ENCODE data around the gene CABP2.
"Not testable (repeated sequence)": the region's sequence is repeated elsewhere in the genome, so short reads cannot be mapped to it uniquely, and the experiment has no call there.

CABP2 gene

GRCh38 chr11:67476692-67477091, 46.6 kb downstream of the CABP2 start:
- in situ Hi-C loops (cut with MboI; ENCODE audit: low sequenced_read_pairs); H3K4me1 ChIP-seq; DNase-seq (ENCODE audit: low spot score in 2 of 2); H3K4me3 ChIP-seq; H3K36me3 ChIP-seq (replicated peaks); H3K27me3 ChIP-seq (ENCODE audit: low read depth); H3K9me3 ChIP-seq: not testable (repeated sequence)

- Histone ChIP-seq H3K4me1 (peaks cover 5% of the 10 kb centered on the region), H3K27me3 (ENCODE audit: low read depth) (no peaks in the 10 kb centered on the region), H3K9me3 (no peaks in the 10 kb centered on the region; the same call in 1 of the 2 replicates), H3K4me3 (no peak overlapping the region), H3K36me3 (replicated peaks) (no peaks in the 10 kb centered on the region)
- DNase-seq (ENCODE audit: low spot score in 2 of 2) = no peak
- in situ Hi-C loops (cut with MboI; ENCODE audit: low sequenced_read_pairs) = no loop called here
Observed at GRCh38 chr11:67472882-67473281, 50.4 kb downstream of the CABP2 start.

DNA sequence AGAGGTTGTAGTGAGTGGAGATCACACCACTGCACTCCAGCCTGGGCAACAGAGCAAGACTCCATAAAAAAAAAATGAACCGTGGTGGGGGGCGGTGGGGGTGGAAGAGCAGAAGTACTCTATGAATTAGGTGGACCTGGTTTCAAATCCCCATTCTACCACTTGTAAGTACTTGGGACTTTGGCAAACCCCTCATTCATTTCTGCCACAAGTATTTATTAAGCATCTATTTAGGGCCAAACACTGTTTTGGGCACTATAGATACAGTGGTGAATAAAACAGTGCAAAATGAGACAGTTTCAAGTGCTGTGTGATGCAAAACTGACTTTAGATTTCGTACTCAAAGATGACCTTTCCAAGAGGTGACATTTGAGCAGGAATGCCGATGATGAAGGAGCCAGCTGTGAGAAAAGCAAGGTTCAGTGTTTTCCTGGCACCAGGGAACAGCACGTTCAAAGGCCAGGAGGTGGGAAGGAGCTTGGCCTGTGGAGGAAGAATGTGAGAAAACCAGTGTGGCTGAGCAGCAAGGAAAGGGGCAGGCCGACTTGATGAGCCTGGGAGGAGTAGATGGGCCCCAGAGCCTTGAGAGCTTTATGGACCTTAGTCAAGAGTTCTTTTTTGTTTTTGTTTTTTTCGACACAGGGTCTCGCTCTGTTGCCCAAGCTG, 52.8 kb downstream of the CABP2 start:
- Histone ChIP-seq H3K4me3 (no peak overlapping the region), H3K27me3 (ENCODE audit: low read depth) (no peaks in the 10 kb centered on the region), H3K9me3 (no peaks in the 10 kb centered on the region), H3K4me1 (peaks cover 5% of the 10 kb centered on the region), H3K36me3 (replicated peaks) (no peaks in the 10 kb centered on the region)
- in situ Hi-C loops (cut with MboI; ENCODE audit: low sequenced_read_pairs) = no loop called here
- DNase-seq (ENCODE audit: low spot score in 2 of 2) = no peak

- in situ Hi-C loops (cut with MboI; ENCODE audit: low sequenced_read_pairs) = no loop called here
- peak overlapping the region; percentile 80 for H3K4me3 ChIP-seq
- peaks cover 5% of the 10 kb centered on the region for H3K4me1 ChIP-seq
Observed at GRCh38 chr11:67469508-67469811, 53.8 kb downstream of the CABP2 start.

More at GRCh38 chr11:67469508-67469811, 53.8 kb downstream of the CABP2 start:
- DNase-seq (ENCODE audit: low spot score in 2 of 2) = no peak
- Histone ChIP-seq H3K27me3 (ENCODE audit: low read depth) (no peaks in the 10 kb centered on the region), H3K9me3 (no peaks in the 10 kb centered on the region), H3K36me3 (replicated peaks) (no peaks in the 10 kb centered on the region)

Measured in HAP-1 (cell line).